ENCODE measurements around the gene DOC2B. TPM values are rescaled to one million over a fixed set of nuclear protein-coding genes. Genes with fewer than 3 reads are reported as not detected.
"Not testable (repeated sequence)": the region's sequence is repeated elsewhere in the genome, so short reads cannot be mapped to it uniquely, and the experiment has no call there.

DOC2B gene
- total RNA-seq, 1 experiment from 2014 or later, result 1.5 TPM

GRCh38 chr17:142102-142661, 39.3 kb downstream of the DOC2B start:
- ChIA-PET POLR2A (no interaction called here), CTCF (interaction anchor here (0.6 kb wide), 1 partner anchor 230 kb away, joined by 3 read pairs; no protein-coding TSS in a partner anchor)
- Histone ChIP-seq H3K9me3 (ENCODE audit: control insufficient read depth, insufficient read depth, low read depth, low read length) (no peaks in the 10 kb centered on the region), H3K36me3 (ENCODE audit: control insufficient read depth, insufficient read depth, low read length) (no peaks in the 10 kb centered on the region), H3K4me3 (ENCODE audit: low read depth in 2 of 2, low read length in 2 of 2) (no peak overlapping the region), H3K27me3 (ENCODE audit: control insufficient read depth, insufficient read depth, low read length) (no peaks in the 10 kb centered on the region), H3K27ac (ENCODE audit: low read length) (no peak overlapping the region), H3K4me1 (ENCODE audit: control insufficient read depth, insufficient read depth, low read length) (no peaks in the 10 kb centered on the region)
- BruUV-seq (replicated peaks), result no TSS peak
- ATAC-seq, result 0 out of 2 replicates have a peak, but pooled peaks have one; percentile 4
- intact Hi-C loops (cut with micrococcal nuclease; ENCODE audit: unreplicated experiment), result no loop called here
- DNase-seq (ENCODE audit: low read depth, low spot score), result no peak
- in situ Hi-C loops (cut with HindIII; ENCODE audit: low pct_unique_long_range_greater_than_20kb, low sequenced_read_pairs), result no loop called here
- TF ChIP-seq, protein P1, sequence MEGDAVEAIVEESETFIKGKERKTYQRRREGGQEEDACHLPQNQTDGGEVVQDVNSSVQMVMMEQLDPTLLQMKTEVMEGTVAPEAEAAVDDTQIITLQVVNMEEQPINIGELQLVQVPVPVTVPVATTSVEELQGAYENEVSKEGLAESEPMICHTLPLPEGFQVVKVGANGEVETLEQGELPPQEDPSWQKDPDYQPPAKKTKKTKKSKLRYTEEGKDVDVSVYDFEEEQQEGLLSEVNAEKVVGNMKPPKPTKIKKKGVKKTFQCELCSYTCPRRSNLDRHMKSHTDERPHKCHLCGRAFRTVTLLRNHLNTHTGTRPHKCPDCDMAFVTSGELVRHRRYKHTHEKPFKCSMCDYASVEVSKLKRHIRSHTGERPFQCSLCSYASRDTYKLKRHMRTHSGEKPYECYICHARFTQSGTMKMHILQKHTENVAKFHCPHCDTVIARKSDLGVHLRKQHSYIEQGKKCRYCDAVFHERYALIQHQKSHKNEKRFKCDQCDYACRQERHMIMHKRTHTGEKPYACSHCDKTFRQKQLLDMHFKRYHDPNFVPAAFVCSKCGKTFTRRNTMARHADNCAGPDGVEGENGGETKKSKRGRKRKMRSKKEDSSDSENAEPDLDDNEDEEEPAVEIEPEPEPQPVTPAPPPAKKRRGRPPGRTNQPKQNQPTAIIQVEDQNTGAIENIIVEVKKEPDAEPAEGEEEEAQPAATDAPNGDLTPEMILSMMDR (IDR thresholded peaks at IDR 0.05), result no peak

DNA sequence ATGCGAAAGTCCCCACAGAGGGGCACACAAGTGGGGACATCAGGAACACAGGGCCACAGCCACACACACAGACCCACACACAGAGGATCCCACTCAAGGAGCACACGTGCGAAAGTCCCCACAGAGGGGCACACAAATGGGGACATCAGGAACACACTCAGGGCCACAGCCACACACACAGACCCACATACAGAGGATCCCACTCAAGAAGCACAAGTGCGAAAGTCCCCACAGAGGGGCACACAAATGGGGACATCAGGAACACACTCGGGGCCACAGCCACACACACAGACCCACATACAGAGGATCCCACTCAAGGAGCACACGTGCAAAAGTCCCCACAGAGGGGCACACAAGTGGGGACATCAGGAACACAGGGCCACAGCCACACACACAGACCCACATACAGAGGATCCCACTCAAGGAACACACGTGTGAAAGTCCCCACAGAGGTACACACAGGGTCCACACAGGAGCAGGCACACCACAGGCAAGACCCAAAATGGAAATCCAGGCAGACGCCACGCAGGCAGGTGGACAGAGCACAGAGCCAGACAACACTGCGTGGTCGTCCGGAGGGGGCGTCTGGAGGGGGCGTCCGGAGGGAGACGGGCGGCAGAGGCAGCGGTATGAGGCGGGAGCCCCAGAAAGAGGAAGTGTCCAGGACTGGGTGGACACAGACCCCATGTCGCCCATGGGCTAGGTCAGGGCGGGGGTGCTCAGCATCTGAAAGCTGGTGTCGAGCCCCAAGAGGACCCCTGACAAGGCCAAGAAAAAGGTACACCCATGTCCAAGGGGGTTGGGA, 41.8 kb downstream of the DOC2B start:
- H3K4me1 ChIP-seq (ENCODE audit: control insufficient read depth, insufficient read depth, low read length); POLR2A ChIA-PET; CTCF ChIA-PET; DNase-seq (ENCODE audit: low read depth, low spot score); H3K27ac ChIP-seq (ENCODE audit: low read length); H3K36me3 ChIP-seq (ENCODE audit: control insufficient read depth, insufficient read depth, low read length); in situ Hi-C loops (cut with HindIII; ENCODE audit: low pct_unique_long_range_greater_than_20kb, low sequenced_read_pairs); ATAC-seq; H3K4me3 ChIP-seq (ENCODE audit: low read depth in 2 of 2, low read length in 2 of 2); H3K9me3 ChIP-seq (ENCODE audit: control insufficient read depth, insufficient read depth, low read depth, low read length); H3K27me3 ChIP-seq (ENCODE audit: control insufficient read depth, insufficient read depth, low read length); intact Hi-C loops (cut with micrococcal nuclease; ENCODE audit: unreplicated experiment); BruUV-seq (replicated peaks): not testable (repeated sequence)

DNA sequence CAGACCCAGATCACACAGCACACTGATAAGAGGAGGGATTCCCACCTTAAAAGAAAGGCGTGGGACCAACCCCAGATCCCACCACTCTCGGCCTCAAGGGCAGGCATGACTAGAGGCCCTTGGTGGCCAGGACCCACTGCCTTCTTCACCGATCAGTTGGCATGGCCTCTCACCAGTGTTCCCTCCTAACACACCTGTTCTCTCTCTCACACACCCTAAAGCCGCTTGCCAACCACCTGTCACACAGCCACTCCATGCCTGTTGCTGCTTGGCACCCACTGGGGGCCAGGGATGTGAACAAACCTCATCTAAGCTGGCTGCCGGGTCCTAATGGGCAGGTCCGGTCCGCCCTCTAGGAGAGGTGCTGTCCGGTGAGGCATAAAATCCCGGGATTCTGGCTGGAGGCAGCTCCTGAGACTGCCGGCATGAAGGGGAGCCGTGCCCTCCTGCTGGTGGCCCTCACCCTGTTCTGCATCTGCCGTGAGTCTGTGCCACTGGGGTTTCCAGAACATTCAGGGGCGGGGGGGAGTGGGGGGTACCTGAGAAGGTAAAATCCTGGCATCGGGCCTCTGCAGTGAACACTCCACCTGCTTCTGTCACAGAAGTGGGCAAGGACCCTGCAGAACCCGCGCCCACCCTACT, 44.2 kb downstream of the DOC2B start, which contains the start of gene SCGB1C2:
Gene SCGB1C2 (plus strand): TSS at position 404 of the 642 bp plus-strand sequence. CDS start 22 bp downstream, at position 426.
- H3K9me3 ChIP-seq (ENCODE audit: control insufficient read depth, insufficient read depth, low read depth, low read length); intact Hi-C loops (cut with micrococcal nuclease; ENCODE audit: unreplicated experiment); H3K27ac ChIP-seq (ENCODE audit: low read length); DNase-seq (ENCODE audit: low read depth, low spot score); H3K4me1 ChIP-seq (ENCODE audit: control insufficient read depth, insufficient read depth, low read length); H3K4me3 ChIP-seq (ENCODE audit: low read depth in 2 of 2, low read length in 2 of 2); POLR2A ChIA-PET; H3K27me3 ChIP-seq (ENCODE audit: control insufficient read depth, insufficient read depth, low read length); BruUV-seq (replicated peaks); in situ Hi-C loops (cut with HindIII; ENCODE audit: low pct_unique_long_range_greater_than_20kb, low sequenced_read_pairs); H3K36me3 ChIP-seq (ENCODE audit: control insufficient read depth, insufficient read depth, low read length); CTCF ChIA-PET: not testable (repeated sequence)
- ATAC-seq, result 0 out of 2 replicates have a peak, but pooled peaks have one; percentile 4

DNA sequence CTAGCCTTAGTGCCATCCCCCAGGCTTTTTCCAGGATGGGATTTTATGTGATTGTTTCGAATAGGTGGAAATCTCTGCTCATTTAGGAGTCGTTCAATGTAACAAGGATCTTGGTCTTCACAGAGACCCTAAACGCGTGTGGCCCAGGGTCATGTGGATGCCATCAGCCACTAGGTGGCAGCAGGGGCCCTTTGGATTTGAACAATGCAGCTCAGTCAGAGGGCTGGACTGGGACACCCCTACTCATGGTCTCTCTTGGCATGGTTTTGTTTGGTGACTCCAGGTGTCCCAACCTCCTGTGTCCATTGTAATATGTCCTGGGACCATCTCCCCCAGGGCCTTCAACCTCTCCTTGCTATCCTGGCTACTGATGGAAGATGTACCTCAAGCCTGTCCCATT, 44.9 kb downstream of the DOC2B start:
- BruUV-seq (replicated peaks); POLR2A ChIA-PET; DNase-seq (ENCODE audit: low read depth, low spot score): not testable (repeated sequence)

GRCh38 chr17:135895-136294, 45.6 kb downstream of the DOC2B start:
- intact Hi-C loops (cut with micrococcal nuclease; ENCODE audit: unreplicated experiment); H3K36me3 ChIP-seq (ENCODE audit: control insufficient read depth, insufficient read depth, low read length); DNase-seq (ENCODE audit: low read depth, low spot score); POLR2A ChIA-PET; H3K9me3 ChIP-seq (ENCODE audit: control insufficient read depth, insufficient read depth, low read depth, low read length); H3K4me1 ChIP-seq (ENCODE audit: control insufficient read depth, insufficient read depth, low read length); BruUV-seq (replicated peaks); ATAC-seq; H3K27me3 ChIP-seq (ENCODE audit: control insufficient read depth, insufficient read depth, low read length); in situ Hi-C loops (cut with HindIII; ENCODE audit: low pct_unique_long_range_greater_than_20kb, low sequenced_read_pairs); CTCF ChIA-PET; H3K27ac ChIP-seq (ENCODE audit: low read length); H3K4me3 ChIP-seq (ENCODE audit: low read depth in 2 of 2, low read length in 2 of 2): not testable (repeated sequence)

More for the DNA sequence above, 44.9 kb downstream of the DOC2B start:
- H3K27me3 ChIP-seq (ENCODE audit: control insufficient read depth, insufficient read depth, low read length); H3K9me3 ChIP-seq (ENCODE audit: control insufficient read depth, insufficient read depth, low read depth, low read length); H3K36me3 ChIP-seq (ENCODE audit: control insufficient read depth, insufficient read depth, low read length); H3K4me3 ChIP-seq (ENCODE audit: low read depth in 2 of 2, low read length in 2 of 2); intact Hi-C loops (cut with micrococcal nuclease; ENCODE audit: unreplicated experiment); in situ Hi-C loops (cut with HindIII; ENCODE audit: low pct_unique_long_range_greater_than_20kb, low sequenced_read_pairs); H3K4me1 ChIP-seq (ENCODE audit: control insufficient read depth, insufficient read depth, low read length); CTCF ChIA-PET; H3K27ac ChIP-seq (ENCODE audit: low read length): not testable (repeated sequence)
- ATAC-seq, result peak; percentile 99
- TF ChIP-seq, protein P1 (IDR thresholded peaks at IDR 0.05), result peak; percentile 60

DNA sequence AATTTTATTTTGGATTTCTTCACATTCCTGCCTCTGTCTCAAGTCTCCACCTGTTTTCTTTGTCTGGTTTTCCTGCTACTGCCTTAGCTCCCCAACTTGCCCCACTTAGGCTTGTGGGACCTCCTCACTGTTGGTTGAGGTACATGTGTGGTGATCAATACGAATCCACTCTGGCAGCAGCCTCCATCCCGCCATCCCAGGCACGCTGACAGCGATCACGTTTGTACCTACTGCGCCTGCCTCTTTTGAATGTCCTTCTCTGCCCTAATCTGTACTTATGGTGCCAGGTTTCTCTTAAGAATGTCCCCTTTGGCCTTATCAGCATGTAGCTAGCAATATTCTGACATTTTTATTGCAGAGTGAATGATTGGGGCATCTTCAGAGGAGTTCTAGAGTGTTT, 46.4 kb downstream of the DOC2B start:
- CTCF ChIA-PET; POLR2A ChIA-PET; DNase-seq (ENCODE audit: low read depth, low spot score); ATAC-seq; BruUV-seq (replicated peaks); H3K36me3 ChIP-seq (ENCODE audit: control insufficient read depth, insufficient read depth, low read length); H3K27ac ChIP-seq (ENCODE audit: low read length); intact Hi-C loops (cut with micrococcal nuclease; ENCODE audit: unreplicated experiment); H3K4me1 ChIP-seq (ENCODE audit: control insufficient read depth, insufficient read depth, low read length); H3K27me3 ChIP-seq (ENCODE audit: control insufficient read depth, insufficient read depth, low read length); H3K4me3 ChIP-seq (ENCODE audit: low read depth in 2 of 2, low read length in 2 of 2); in situ Hi-C loops (cut with HindIII; ENCODE audit: low pct_unique_long_range_greater_than_20kb, low sequenced_read_pairs); H3K9me3 ChIP-seq (ENCODE audit: control insufficient read depth, insufficient read depth, low read depth, low read length): not testable (repeated sequence)
